ENCODE measurements around the gene TMEM131.

DNA sequence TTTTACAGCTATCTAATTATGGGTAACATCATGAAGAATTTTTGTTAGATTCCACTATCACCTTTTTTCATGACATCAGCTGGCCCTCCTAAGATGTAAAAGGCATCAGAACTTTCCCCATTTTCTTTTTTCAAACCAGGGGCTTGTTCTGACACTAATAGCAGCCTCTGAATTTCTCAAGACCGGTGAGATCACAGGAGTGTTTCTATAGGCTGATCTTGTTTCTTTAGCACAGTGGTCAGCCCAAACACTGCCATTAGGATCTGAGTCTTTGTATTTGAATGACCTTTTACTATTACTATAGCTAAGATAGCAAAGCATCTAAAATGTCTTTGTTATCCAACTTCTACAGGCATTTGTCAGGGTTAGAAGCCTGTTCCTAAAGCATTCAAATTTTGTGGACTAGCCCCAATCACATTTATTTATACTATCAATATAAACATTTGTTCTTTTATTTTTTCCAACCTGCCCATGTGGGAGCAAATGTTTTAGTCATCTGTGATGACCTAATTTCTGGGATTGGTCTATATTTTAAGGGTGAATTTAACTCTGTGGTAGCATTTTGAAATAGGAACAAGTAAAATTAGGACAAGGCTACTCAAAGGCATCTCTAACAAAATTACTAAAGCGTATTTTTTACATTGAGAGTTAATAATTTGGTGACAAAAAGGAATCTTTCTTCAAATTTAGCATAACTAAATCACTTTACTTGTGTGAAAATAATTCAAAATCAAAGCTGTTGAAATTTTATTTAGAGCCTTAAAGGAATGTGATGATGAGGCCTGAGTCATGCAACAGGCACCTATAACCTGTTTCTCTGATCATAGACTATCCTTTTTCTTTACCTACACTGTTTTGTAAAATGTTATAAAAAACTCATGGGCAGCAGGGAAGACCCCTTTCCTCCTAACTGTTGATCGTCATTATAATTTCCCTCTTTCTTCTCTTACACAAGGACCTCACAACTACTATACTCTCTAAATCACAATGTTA lies 243.1 kb downstream of the TMEM131 start:
- TF ChIP-seq, protein P1, sequence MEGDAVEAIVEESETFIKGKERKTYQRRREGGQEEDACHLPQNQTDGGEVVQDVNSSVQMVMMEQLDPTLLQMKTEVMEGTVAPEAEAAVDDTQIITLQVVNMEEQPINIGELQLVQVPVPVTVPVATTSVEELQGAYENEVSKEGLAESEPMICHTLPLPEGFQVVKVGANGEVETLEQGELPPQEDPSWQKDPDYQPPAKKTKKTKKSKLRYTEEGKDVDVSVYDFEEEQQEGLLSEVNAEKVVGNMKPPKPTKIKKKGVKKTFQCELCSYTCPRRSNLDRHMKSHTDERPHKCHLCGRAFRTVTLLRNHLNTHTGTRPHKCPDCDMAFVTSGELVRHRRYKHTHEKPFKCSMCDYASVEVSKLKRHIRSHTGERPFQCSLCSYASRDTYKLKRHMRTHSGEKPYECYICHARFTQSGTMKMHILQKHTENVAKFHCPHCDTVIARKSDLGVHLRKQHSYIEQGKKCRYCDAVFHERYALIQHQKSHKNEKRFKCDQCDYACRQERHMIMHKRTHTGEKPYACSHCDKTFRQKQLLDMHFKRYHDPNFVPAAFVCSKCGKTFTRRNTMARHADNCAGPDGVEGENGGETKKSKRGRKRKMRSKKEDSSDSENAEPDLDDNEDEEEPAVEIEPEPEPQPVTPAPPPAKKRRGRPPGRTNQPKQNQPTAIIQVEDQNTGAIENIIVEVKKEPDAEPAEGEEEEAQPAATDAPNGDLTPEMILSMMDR (IDR thresholded peaks at IDR 0.05; ENCODE audit: control extremely low read depth in 1 of 3, insufficient read depth in 1 of 3, low read depth in 1 of 3, low read length in 3 of 3), result no peak
- TF ChIP-seq POLR2A (IDR thresholded peaks at IDR 0.05; ENCODE audit: control extremely low read depth in 1 of 2, low read depth in 2 of 2, low read length in 2 of 2) (no peak), EP300 (IDR thresholded peaks at IDR 0.05; ENCODE audit: borderline replicate concordance in 1 of 2, low read depth in 2 of 2, low read length in 2 of 2) (no peak), CTBP2 (IDR thresholded peaks at IDR 0.05; ENCODE audit: borderline replicate concordance, insufficient read depth, insufficient read length, low read length) (no peak), RAD21 (IDR thresholded peaks at IDR 0.05 in 1 of 2, conservative IDR thresholded peaks at IDR 0.05 in 1 of 2; ENCODE audit: low read depth in 2 of 2, low read length in 2 of 2) (no peak), CREB1 (IDR thresholded peaks at IDR 0.05) (no peak), GABPA (IDR thresholded peaks at IDR 0.05; ENCODE audit: borderline replicate concordance, insufficient read depth, low read length) (no peak), SP1 (IDR thresholded peaks at IDR 0.05; ENCODE audit: low read depth, low read length) (no peak), FOSL1 (IDR thresholded peaks at IDR 0.05; ENCODE audit: insufficient read depth, low read depth, low read length) (no peak)
- TF ChIP-seq, protein P2, sequence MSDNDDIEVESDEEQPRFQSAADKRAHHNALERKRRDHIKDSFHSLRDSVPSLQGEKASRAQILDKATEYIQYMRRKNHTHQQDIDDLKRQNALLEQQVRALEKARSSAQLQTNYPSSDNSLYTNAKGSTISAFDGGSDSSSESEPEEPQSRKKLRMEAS (IDR thresholded peaks at IDR 0.05), result no peak

Data from H1 (cell line).